Skeletal muscle tissue (tissue), 5 donors: ENCODE data around the gene CRYBB1. TPM values are rescaled to one million over a fixed set of nuclear protein-coding genes. Genes with fewer than 3 reads are reported as not detected.

Experiments used
- H3K27ac ChIP-seq: one replicate; pipeline ENCODE4 v1.7.0; 2013; ENCODE audit warnings: mild to moderate bottlenecking, low read depth, low read length, inconsistent platforms
- H3K27me3 ChIP-seq, 3 donors: one replicate each; pipeline ENCODE4 v1.7.0; 2013; ENCODE audit warnings: low read length in 3 of 3; ENCODE audit not compliant: control insufficient read depth in 3 of 3, insufficient read depth in 3 of 3
- H3K36me3 ChIP-seq, 3 donors: one replicate each; pipeline ENCODE4 v1.7.0; 2013; ENCODE audit warnings: low read length in 3 of 3; ENCODE audit not compliant: control insufficient read depth in 3 of 3, insufficient read depth in 3 of 3
- H3K4me1 ChIP-seq, 3 donors: one replicate each; pipeline ENCODE4 v1.7.0; 2013; ENCODE audit warnings: low read length in 3 of 3, mild to moderate bottlenecking in 3 of 3; ENCODE audit not compliant: control insufficient read depth in 3 of 3, insufficient read depth in 3 of 3
- H3K4me3 ChIP-seq, 3 donors: one replicate each; pipeline ENCODE4 v1.7.0; 2013; ENCODE audit warnings: low read length in 3 of 3
- H3K9ac ChIP-seq, 3 donors: one replicate each; pipeline ENCODE4 v1.7.0; 2013; ENCODE audit warnings: low read length in 3 of 3, mild to moderate bottlenecking in 3 of 3, moderate library complexity in 2 of 3, low read depth in 1 of 3
- H3K9me3 ChIP-seq, 3 donors: one replicate each; pipeline ENCODE4 v1.7.0; 2013; ENCODE audit warnings: low read length in 3 of 3; ENCODE audit not compliant: control insufficient read depth in 3 of 3
- small RNA-seq: library from RNA; depleted of rRNA; stranded (forward); fragments of <200 nt; gene quantifications from one replicate; pipeline ENCODE3, GENCODE V24; 2014
- total RNA-seq: library from RNA; depleted of rRNA; stranded (reverse); fragments of >200 nt; gene quantifications from one replicate; pipeline ENCODE4 v1.2.3, GENCODE V29; 2014
- donor health status: Osteomylitis.

Gene CRYBB1
- total RNA-seq, 1 donor from 2014 or later = 1.0 TPM

GRCh38 chr22:26549902-26550497, 67.8 kb downstream of the CRYBB1 start:
- Histone ChIP-seq H3K9ac (peak overlapping the region in 1 of 3 donors; percentile 65), H3K36me3 (no peaks in the 10 kb centered on the region), H3K4me1 (peaks cover 63 to 79% (median 74%) of the 10 kb centered on the region in 3 donors), H3K4me3 (peak overlapping the region in 1 of 3 donors; percentile 9), H3K27ac (peak overlapping the region; percentile 81), H3K27me3 (no peaks in the 10 kb centered on the region), H3K9me3 (no peaks in the 10 kb centered on the region)

Small RNAs within 50 kb of the gene (small RNA-seq; reads per million reads assigned to genes)
- not detected for gene MIR548J
- gene RF01874 = not detected

Other genes starting within 250 kb of the CRYBB1 start
- 1.0 TPM for gene ASPHD2, start 188.8 kb downstream of the CRYBB1 start, total RNA-seq
- gene HPS4, start 134.2 kb downstream of the CRYBB1 start, total RNA-seq = 20.9 TPM
- gene SRRD, start 134.2 kb downstream of the CRYBB1 start, total RNA-seq = 8.9 TPM
- gene TFIP11, start 105.6 kb downstream of the CRYBB1 start, total RNA-seq = 30.3 TPM
- 6.8 TPM for gene TPST2, start 27.9 kb downstream of the CRYBB1 start, total RNA-seq
- not detected for gene CRYBA4, start 3.9 kb upstream of the CRYBB1 start, total RNA-seq
- gene MIAT, start 39.6 kb upstream of the CRYBB1 start, total RNA-seq = 0.52 TPM